ENCODE data around the gene POLG2. TPM values are rescaled to one million over a fixed set of nuclear protein-coding genes. Genes with fewer than 3 reads are reported as not detected.

Gene POLG2
- total RNA-seq, 1 donor from 2014 or later, result 6.9 TPM

DNA sequence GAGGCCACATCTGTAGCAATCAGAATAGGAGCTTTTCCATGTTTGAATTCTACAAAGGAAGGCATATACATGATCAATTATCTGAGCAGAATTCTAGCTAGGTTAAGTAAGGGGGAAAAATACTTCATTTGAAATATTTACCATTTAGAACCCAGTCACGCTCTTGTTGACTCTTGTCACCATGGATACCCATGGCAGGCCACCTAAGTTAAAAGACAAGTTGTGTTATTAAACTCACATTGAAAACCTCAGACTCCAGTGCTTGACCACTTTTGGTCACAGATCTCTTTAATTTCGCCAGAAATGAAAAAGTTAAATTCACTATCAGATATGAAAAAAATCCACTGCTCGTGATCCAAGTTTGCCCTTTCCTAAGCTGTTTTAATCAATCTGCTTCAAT lies 5.2 kb upstream of the POLG2 start:
- no peak overlapping the region for H3K4me3 ChIP-seq (ENCODE audit: low read depth, low read length)
- no peak for DNase-seq (ENCODE audit: low read depth)
- peaks cover 7% of the 10 kb centered on the region for H3K36me3 ChIP-seq (ENCODE audit: control insufficient read depth, insufficient read depth, low read length)
- H3K27me3 ChIP-seq (ENCODE audit: control insufficient read depth, insufficient read depth, low read length), result no peaks in the 10 kb centered on the region
- TF ChIP-seq, protein P1, sequence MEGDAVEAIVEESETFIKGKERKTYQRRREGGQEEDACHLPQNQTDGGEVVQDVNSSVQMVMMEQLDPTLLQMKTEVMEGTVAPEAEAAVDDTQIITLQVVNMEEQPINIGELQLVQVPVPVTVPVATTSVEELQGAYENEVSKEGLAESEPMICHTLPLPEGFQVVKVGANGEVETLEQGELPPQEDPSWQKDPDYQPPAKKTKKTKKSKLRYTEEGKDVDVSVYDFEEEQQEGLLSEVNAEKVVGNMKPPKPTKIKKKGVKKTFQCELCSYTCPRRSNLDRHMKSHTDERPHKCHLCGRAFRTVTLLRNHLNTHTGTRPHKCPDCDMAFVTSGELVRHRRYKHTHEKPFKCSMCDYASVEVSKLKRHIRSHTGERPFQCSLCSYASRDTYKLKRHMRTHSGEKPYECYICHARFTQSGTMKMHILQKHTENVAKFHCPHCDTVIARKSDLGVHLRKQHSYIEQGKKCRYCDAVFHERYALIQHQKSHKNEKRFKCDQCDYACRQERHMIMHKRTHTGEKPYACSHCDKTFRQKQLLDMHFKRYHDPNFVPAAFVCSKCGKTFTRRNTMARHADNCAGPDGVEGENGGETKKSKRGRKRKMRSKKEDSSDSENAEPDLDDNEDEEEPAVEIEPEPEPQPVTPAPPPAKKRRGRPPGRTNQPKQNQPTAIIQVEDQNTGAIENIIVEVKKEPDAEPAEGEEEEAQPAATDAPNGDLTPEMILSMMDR (IDR thresholded peaks at IDR 0.05; ENCODE audit: insufficient read depth, low read length, poor library complexity, severe bottlenecking), result no peak

DNA sequence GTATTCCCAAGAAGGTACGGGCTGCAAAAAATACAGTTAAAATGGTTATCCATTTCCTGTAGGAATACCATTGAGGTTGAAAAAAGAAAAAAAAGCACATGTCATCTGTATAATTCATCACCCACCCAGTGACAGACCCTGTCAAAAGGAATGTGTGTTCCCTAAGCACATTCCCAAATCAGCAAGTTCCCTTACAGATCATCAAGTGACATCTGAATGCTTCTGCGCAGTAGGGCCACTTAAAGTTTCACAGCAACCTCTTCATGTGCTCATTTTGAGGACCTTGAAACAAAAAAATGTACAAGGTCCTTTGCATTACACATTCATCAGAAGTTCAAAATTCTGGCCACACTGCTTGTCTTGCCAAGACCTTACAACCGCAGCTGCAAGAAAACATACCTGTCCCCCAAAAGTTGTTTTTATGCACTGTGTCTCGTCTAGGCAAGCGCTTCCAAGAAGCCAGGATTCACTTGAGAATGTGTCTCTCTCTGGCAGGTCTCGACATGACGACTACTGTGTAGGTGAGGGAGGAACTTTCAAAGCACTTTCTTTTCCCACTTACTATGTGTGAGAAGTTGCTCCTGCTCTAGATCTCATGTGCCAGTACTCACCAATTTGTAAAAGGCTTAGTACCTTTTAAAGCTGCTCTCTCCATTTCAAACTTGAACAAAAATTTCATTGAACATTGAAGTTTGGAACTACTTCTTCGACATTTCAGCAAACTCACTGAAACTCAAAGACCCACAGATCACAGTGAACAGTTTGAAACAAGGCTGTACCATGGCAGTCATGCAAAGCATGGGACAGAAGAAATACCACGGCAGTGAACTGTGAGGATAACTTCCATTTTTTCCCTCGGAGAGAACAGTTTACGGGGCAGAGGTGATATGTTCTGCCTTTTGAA lies 4.3 kb upstream of the POLG2 start:
- H3K27me3 ChIP-seq (ENCODE audit: control insufficient read depth, insufficient read depth, low read length), result no peaks in the 10 kb centered on the region
- peaks cover 7% of the 10 kb centered on the region for H3K36me3 ChIP-seq (ENCODE audit: control insufficient read depth, insufficient read depth, low read length)
- DNase-seq (ENCODE audit: low read depth), result no peak
- TF ChIP-seq, protein P1 (IDR thresholded peaks at IDR 0.05; ENCODE audit: insufficient read depth, low read length, poor library complexity, severe bottlenecking), result no peak
- no peak overlapping the region for H3K4me3 ChIP-seq (ENCODE audit: low read depth, low read length)

DNA sequence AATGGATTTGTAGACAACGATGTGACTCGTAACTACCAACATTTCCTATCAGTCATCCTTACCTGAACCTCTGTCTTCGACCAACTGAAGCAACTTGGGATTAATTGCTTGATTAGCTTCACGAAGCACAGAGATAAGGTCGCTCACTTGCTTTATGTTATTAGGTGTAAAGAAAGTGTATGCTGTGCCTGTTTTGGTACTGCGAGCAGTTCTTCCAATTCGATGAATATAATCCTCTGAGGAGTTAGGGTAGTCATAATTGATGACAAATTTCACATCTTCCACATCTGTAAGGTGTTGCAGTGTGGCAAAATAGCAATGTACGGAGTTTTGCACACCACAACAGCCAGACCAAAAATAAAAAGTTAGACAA lies 3.6 kb upstream of the POLG2 start:
- no peak for DNase-seq (ENCODE audit: low read depth)
- TF ChIP-seq, protein P1 (IDR thresholded peaks at IDR 0.05; ENCODE audit: insufficient read depth, low read length, poor library complexity, severe bottlenecking), result no peak
- H3K27me3 ChIP-seq (ENCODE audit: control insufficient read depth, insufficient read depth, low read length), result no peaks in the 10 kb centered on the region
- no peak overlapping the region for H3K4me3 ChIP-seq (ENCODE audit: low read depth, low read length)
- peaks cover 7% of the 10 kb centered on the region for H3K36me3 ChIP-seq (ENCODE audit: control insufficient read depth, insufficient read depth, low read length)

DNA sequence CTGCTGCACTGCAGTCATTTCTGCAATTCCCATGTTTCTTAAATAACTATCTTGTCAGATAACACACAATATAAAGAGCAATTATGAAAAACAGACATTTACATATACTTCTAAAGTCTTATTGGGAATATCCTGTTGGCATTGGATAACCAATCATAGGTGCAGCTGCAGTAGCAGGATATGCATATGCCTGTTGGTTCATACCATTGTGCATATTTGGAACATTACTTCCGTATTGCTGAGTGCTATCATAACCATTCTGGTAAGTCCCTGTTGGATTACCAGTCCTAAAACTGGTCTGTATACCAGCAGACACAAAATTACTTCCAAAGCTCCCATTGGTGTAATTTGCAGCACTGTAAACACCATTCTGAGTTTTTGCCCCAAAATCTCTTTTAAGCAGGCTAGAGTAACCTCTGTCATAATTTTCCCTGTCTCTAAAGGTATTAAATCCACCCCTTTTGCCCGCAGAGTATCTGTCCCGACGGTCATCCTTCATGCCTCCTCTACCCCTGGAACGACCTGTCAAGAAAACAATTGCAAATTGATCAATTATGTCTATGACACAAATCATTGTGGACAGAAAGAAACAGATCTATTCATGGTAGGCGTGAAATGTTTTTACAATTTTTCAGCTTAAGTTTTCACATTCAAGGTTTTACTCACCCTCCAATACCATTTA lies 3.1 kb upstream of the POLG2 start:
- peaks cover 7% of the 10 kb centered on the region for H3K36me3 ChIP-seq (ENCODE audit: control insufficient read depth, insufficient read depth, low read length)
- no peak for DNase-seq (ENCODE audit: low read depth)
- H3K4me3 ChIP-seq (ENCODE audit: low read depth, low read length), result no peak overlapping the region
- TF ChIP-seq, protein P1 (IDR thresholded peaks at IDR 0.05; ENCODE audit: insufficient read depth, low read length, poor library complexity, severe bottlenecking), result no peak
- no peaks in the 10 kb centered on the region for H3K27me3 ChIP-seq (ENCODE audit: control insufficient read depth, insufficient read depth, low read length)

DNA sequence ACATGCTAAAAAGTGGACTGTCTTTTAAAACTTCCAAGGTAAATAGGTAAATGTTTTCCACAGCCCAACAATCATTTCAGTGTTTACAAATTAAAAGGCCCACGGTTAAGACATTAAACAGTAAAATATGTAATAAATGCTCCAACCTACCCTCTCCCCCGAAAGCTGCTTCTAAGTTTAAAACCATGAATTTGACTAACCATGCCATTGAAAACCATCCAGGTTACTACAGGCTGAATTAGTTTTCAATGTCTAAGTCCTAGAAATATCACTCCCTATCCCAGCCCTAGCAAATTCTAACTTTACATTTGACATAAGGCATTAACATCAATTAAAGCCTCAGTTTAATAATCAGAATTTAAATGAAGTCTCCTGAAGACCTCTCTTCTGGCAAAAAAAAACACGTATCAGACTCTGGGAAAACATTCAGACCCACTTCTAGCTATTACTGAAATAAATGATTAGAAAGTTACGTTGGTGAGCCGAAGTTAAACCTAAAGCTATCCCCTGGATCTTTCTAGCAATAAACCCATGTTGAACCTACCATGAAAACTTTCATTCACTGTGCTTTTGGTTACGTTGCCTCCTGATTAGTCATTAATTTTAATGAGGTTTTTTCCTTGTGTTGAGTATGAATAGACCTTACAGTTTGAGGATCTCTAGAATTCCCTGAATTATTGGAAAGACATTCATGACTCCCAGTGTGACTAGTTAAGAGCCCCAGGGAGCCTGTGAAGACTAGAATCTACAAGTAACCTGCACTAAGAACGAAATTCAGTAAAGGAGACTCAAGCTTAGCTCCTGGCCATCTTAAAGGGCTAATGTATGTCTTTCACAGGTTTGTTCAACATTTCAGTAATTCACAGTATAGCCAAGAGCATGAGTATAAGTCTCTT lies 1.7 kb upstream of the POLG2 start:
- TF ChIP-seq, protein P1 (IDR thresholded peaks at IDR 0.05; ENCODE audit: insufficient read depth, low read length, poor library complexity, severe bottlenecking), result no peak
- Histone ChIP-seq H3K27me3 (ENCODE audit: control insufficient read depth, insufficient read depth, low read length) (no peaks in the 10 kb centered on the region), H3K4me3 (ENCODE audit: low read depth, low read length) (no peak overlapping the region), H3K36me3 (ENCODE audit: control insufficient read depth, insufficient read depth, low read length) (peaks cover 7% of the 10 kb centered on the region)
- DNase-seq (ENCODE audit: low read depth), result no peak

All from kidney epithelial cell (primary cell).